Omental fat pad (tissue), 4 donors: ENCODE data around the gene CLIP1. TPM values are rescaled to one million over a fixed set of nuclear protein-coding genes. Genes with fewer than 3 reads are reported as not detected.

Experiments used
- ATAC-seq: fragments of 150-250 bp; one replicate; pipeline ENCODE4 v1.9.1; 2016; ENCODE audit warnings: mild to moderate bottlenecking, moderate library complexity; ENCODE audit not compliant: low FRiP score
- DNase-seq: peaks from one replicate; pipeline ENCODE4 v3.0.0-alpha.2; 2019; ENCODE audit warnings: low spot score
- CTCF ChIP-seq, 3 donors: fragments of 450-650 bp; IDR thresholded peaks; one replicate each; pipeline ENCODE4 v1.5.1; 2016 to 2017; ENCODE audit warnings: antibody characterized with exemption in 3 of 3, mild to moderate bottlenecking in 3 of 3, moderate library complexity in 2 of 3
- total RNA-seq, 4 donors: library from RNA; depleted of rRNA; stranded (reverse); fragments of >200 nt; gene quantifications; one replicate each; pipeline ENCODE4 v1.1.0, GENCODE V29; 2016

CLIP1 gene
- total RNA-seq, 4 donors from 2014 or later: 72.8 to 189 (median 91.7) TPM

- DNase-seq (no peak), ATAC-seq (no peak)
- TF ChIP-seq CTCF (IDR thresholded peaks at IDR 0.05): no peak
Measured at GRCh38 chr12:122250047-122250446, 172.4 kb downstream of the CLIP1 start.

- ATAC-seq (no peak), DNase-seq (no peak)
- TF ChIP-seq CTCF (IDR thresholded peaks at IDR 0.05): no peak
Measured at GRCh38 chr12:122245553-122245952, 176.9 kb downstream of the CLIP1 start.

GRCh38 chr12:122244565-122245371 is 177.7 kb downstream of the CLIP1 start:
- DNase-seq (no peak), ATAC-seq (no peak)
- no peak for TF ChIP-seq CTCF (IDR thresholded peaks at IDR 0.05)

GRCh38 chr12:122243965-122244364 is 178.5 kb downstream of the CLIP1 start:
- no peak for ATAC-seq
- no peak for DNase-seq
- no peak for TF ChIP-seq CTCF (IDR thresholded peaks at IDR 0.05)

- no peak for DNase-seq
- ATAC-seq: no peak
- TF ChIP-seq CTCF (IDR thresholded peaks at IDR 0.05): no peak
Measured at GRCh38 chr12:122238861-122239260, 183.6 kb downstream of the CLIP1 start.

- DNase-seq (no peak), ATAC-seq (no peak)
- TF ChIP-seq CTCF (IDR thresholded peaks at IDR 0.05): no peak
Measured at GRCh38 chr12:122235741-122236140, 186.7 kb downstream of the CLIP1 start.

GRCh38 chr12:122232691-122233090 is 189.8 kb downstream of the CLIP1 start:
- ATAC-seq (no peak), DNase-seq (no peak)
- no peak for TF ChIP-seq CTCF (IDR thresholded peaks at IDR 0.05)
